Stimulated activated CD8-positive, alpha-beta memory T cell treated with anti-CD3 and anti-CD28 coated beads, Interleukin-15, amount 100 ng/mL, for 24 hours (primary cell): Measurements from ENCODE around the gene AGAP2.
"Not testable (repeated sequence)": the region's sequence is repeated elsewhere in the genome, so short reads cannot be mapped to it uniquely, and the experiment has no call there.

Experiments
- DNase-seq: peaks from one replicate; pipeline ENCODE4 v3.0.0-alpha.2; 2020; ENCODE audit warnings: low read depth

AGAP2 gene

DNA sequence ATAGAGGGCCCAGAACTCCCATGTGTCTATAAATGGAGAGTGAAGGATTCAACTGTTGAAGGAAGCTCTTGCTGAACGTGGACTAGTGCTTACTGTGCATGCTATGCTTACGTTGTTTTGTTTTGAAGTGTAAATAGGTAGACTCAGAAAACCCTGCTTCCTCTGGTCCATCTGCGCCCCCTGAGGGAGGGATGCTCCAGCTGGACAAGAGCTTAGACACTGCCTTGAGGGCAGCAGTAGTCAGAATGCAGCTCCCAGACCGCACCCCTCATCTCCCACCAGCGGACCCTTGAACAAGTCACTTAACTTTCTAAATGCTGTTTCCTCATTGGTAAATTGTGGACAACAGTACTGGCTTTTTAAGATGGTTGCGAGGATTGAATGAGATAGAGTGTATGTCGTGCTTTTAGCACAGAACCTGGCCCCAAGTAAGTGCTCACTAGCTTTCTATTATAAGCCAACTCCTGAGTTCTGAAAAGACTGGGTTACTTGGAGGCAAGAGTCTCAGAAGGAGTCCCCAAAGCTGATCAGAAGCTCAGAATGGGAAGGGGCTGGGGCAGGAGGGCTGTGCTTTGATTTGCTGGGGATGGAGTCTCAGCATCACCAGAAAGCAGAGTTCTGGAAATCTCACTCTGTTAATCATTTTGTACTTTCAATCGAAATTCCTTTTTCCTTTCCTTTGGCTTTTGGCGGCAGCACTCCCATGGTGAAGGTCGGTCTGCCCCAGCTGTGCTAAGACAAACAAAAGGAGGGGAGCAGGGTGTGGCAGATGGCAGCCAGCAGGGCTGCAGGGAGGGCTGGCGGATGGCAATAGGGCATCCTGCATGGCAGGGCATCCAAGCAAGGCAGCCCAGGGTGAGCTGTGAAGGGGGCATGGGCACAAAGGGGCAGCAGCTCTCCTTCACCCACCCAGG, 15.6 kb downstream of the AGAP2 start:
- no peak for DNase-seq

DNA sequence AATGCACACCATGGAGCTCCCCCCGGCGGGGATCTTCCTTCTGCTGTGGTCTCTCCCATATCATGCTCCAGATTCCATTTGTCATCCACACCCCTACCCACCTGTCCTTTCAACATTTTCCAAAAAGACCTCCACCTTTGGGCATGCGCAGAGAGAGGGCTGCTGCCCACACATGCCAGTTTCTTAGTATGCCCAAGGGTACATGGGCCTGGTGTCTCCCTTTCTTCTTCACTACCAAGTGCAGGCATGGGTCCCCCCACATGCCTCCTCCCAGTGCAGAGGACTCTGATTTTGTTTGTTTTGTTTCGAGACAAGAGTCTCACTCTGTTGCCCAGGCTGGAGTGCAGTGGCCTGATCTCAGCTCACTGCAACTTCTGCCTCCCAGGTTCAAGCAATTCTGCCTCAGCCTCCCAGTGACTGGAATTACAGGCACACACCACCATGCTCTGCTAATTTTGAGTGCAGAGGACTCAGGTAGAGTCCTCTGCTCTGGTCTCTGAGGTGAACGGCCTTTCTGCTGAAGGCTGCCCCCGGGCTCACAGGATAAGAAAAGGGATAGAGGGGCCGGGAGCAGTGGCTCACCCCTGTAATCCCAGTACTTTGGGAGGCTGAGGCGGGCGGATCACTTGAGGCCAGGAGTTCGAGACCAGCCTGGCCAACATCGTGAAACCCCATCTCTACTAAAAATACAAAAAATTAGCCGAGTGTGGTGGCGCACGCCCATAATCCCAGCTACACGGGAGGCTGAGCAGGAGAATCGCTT, 16.5 kb downstream of the AGAP2 start:
- not testable (repeated sequence) for DNase-seq

DNA sequence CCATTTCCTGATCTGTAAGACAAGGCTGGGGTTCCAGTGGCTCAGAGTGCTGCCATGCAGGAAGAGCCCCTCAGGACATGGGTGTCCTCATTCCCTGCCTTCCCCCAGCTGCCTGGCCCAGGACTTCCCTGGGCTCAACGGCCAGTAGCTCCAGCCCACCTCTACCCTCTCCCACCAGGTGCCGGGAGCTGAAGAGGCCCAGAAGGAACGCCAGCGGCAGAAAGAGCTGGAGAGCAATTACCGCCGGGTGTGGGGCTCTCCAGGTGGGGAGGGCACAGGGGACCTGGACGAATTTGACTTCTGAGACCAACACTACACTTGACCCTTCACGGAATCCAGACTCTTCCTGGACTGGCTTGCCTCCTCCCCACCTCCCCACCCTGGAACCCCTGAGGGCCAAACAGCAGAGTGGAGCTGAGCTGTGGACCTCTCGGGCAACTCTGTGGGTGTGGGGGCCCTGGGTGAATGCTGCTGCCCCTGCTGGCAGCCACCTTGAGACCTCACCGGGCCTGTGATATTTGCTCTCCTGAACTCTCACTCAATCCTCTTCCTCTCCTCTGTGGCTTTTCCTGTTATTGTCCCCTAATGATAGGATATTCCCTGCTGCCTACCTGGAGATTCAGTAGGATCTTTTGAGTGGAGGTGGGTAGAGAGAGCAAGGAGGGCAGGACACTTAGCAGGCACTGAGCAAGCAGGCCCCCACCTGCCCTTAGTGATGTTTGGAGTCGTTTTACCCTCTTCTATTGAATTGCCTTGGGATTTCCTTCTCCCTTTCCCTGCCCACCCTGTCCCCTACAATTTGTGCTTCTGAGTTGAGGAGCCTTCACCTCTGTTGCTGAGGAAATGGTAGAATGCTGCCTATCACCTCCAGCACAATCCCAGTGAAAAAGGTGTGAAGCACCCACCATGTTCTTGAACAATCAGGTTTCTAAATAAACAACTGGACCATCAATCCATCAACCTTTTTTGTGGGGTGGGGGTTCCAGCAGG, 17.6 kb downstream of the AGAP2 start:
- no peak for DNase-seq

DNA sequence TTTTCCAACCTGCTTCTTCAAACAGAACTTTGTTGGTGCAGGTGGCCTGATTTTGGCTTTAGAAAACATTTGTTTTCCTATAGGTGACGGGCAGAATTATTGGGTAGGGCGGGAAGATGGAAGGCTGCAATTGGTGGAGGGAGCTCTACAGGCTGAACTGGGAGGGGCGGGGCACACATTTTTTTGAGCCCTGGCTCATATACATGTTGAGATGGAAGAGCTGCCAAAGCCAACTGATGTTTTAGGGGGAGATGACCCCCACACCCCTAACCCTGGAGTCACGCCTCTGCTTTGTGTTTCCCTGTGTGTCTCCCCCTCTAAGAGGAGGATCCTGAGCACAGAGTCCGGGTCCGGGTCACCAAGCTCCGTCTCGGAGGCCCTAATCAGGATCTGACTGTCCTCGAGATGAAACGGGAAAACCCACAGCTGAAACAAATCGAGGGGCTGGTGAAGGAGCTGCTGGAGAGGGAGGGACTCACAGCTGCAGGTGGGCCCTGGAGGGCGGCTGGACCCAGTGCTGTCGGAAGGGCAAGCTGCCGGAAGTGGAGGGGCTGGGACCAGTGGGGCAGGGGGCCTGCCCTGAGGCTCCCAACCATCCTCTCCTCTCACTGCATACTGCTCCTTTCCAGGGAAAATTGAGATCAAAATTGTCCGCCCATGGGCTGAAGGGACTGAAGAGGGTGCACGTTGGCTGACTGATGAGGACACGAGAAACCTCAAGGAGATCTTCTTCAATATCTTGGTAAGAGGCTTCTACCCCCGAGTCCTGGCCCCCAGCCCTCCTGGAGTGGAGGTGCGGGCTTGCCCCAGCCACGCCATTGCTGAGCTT, 18.6 kb downstream of the AGAP2 start:
- no peak for DNase-seq

DNA sequence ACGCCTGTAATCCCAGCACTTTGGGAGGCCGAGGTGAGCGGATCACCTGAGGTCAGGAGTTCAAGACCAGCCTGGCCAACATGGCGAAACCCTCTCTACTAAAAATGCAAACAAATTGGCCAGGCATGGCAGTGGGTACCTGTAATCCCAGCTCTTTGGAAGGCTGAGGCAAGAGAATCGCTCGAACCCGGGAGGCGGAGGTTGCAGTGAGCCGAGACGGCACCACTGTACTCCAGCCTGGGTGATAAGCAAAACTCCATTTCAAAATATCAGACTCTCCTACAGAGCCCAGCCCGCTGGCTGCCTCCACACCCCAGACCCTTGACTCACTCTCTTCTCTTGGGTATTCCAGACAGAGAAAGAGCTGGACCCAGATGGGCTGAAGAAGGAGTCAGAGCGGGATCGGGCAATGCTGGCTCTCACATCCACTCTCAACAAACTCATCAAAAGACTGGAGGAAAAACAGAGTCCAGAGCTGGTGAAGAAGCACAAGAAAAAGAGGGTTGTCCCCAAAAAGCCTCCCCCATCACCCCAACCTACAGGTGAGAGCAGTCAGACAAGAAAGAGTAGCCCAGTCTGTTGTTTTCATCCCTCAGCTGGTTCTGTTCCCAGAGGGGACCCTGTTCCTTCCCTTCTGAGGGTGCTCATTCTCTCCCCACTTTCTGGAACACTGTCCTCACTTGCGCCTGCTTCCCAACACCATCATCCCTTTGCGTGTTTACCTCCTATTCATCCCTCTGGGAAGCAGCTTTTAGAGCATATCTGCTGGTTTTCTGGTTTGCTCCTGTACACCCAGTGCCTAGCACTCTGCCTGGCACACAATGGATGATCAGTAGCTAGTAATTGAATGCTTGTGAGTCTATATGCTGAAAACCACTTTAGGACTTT, 19.7 kb downstream of the AGAP2 start:
- DNase-seq = no peak

DNA sequence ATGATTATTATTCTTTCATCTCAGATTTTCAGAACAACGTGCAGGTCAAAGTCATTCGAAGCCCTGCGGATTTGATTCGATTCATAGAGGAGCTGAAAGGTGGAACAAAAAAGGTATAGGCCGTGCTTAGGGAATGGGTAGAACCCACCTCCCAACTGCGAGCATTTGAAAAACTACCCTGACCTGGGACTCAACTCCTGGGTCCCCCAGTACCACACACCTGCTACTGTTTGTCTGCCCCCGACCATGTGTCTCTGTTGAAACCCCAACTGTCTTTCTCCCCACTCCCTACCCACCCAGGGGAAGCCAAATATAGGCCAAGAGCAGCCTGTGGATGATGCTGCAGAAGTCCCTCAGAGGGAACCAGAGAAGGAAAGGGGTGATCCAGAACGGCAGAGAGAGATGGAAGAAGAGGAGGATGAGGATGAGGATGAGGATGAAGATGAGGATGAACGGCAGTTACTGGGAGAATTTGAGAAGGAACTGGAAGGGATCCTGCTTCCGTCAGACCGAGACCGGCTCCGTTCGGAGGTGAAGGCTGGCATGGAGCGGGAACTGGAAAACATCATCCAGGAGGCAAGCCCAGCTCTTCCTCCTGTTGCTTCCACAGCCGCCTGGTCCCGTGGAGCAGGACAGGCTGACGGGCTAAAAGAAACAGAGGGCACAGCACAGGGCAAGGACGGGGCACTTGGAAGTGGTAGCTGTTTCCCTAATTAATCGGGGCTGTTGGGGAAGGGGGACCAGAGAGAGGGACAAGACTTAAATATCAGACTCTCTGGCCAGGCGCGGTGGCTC, 20.5 kb downstream of the AGAP2 start:
- DNase-seq = no peak

DNA sequence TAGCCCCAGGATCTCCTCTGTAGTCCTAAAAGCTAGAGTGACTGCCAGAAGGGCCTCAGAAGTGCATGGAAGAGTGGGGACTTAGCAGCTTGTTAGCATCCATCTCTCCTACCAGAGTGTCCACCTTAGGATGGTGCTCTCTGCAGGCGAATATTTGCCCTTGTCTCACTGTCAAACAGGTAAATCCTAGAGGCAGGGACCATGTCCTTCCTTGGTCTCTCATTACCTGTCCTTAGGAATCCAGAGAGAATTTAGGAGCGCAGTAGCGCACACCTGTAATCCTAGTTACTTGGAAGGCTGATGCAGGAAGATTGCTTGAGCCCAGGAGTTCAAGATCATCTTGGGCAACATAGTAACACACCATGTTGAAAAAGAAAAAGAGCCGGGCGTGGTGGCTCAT, 21.4 kb downstream of the AGAP2 start:
- DNase-seq = no peak

DNA sequence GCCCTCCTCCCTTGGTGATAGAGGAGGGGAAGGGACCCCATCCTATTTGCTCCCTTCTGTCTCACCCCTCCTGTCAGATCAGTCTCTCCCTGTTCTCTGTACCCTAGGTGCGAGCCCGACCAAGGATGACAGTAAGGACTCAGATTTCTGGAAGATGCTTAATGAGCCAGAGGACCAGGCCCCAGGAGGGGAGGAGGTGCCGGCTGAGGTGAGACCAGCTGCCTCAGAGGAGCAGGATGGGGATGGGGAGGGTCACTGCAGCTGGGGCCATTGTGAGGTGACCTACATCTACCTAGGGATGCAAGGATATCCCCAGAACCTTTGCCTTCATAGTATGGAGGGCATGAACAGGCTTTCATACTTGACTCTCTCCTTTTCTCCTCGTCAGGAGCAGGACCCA, 22.2 kb downstream of the AGAP2 start:
- DNase-seq = no peak

DNA sequence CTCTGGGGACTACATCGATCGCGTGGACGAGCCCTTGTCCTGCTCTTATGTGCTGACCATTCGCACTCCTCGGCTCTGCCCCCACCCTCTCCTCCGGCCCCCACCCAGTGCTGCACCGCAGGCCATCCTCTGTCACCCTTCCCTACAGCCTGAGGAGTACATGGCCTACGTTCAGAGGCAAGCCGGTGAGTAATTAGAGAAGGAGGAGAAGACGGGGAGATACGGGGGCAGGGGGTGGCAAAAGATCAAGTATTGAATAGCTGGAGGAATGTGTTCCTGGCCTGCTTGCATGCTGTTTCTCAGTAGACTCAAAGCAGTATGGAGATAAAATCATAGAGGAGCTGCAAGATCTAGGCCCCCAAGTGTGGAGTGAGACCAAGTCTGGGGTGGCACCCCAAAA, 22.8 kb downstream of the AGAP2 start:
- no peak for DNase-seq

DNA sequence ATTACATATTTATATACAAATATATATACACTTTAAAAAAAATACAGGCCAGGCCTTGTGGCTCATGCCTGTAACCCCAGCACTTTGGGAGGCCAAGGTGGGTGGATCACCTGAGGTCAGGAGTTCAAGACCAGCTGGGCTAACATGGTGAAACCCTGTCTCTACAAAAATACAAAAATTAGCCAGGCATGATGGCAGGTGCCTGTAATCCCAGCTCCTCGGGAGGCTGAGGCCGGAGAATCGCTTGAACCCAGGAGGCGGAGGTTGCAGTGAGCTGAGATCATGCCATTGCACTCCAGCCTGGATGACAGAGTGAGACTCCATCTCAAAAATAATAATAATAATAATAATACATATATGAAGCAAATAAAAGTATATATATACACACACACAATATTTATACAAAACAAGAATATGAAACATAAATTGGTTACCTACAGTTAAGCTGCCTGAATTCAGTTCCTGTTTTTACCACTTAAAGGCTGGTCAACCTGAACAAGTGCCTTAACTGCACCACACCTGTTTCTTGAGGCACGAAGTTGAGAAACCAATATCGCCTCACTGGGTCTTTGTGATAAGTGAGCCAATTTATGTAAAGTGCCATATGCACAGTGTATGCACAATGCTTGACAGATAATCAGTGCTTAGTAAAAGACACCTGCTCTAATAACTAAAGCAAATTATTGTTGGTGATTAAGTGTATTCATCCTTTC, 23.4 kb downstream of the AGAP2 start:
- DNase-seq = not testable (repeated sequence)

DNA sequence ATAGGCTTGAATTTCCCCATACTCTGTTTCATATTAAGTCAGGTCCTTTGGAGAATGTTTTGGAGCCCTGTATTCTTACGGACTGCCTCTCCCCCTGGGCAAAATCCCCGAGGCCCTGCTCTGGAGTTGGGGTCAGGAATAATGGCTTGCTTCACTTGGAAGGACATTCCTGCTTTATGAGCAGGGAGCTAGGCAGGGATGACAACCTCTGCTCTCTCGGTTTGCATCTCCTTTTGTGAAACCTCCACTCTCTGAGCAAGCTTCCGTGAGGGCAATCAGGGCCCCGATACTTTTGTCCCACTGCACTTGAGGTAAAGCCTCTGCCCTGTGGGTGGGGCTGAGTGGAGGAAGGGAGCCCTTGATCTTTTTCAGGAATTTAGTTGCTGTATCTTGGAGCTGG, 25.3 kb downstream of the AGAP2 start:
- DNase-seq = no peak

DNA sequence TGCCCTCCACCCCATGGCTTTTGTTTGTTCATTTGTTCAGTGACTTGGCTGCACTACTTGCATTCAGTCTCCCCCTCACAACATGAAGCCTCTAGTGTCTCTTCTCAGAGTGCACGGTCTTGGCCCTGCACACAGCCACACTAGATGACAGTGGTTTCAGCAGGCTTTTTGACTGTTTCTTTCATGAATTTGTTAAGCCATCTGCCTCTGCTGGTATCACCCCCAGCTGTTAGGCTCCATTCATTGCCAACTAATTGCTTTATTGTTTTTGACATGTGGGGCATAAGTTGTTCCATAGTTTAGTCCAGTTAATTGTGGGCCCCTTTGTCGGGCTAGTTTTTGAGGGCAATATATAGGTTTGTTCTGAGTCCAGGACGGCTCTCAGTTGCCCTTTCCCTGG, 25.8 kb downstream of the AGAP2 start:
- no peak for DNase-seq

DNA sequence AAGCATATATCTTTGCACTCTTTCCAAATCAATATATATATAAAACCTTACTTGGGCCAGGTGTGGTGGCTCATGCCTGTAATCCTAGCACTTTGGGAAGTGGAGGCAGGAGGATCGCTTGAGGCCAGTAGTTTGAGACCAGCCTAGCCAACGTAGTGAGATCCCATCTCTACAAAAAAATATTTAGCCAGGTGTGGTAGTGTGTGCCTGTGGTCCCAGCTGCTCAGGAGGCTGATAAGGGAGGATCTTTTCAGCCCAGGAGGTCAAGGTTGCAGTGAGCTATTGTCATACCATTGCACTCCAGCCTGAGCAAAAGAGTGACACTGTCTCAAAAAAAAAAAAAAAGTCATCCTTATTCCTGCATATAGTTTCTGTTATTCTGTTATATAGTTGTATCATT, 30.2 kb downstream of the AGAP2 start:
- DNase-seq = no peak

DNA sequence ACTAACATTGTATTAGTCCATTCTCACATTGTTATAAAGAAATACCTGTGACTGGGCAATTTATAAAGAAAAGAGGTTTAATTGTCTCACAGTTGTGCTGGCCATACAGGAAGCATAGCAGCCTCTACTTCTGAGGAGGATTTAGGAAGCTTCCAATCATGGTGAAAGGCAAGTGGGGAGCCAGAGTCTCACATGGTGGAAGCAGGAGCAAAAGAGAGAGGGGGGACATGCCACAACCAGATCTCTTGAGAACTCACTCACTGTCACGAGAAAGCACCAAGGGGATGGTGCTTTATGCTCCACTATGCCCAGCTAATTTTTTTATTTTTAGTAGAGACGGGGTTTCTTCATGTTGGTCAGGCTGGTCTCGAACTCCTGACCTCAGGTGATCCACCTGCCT, 31.3 kb downstream of the AGAP2 start:
- DNase-seq = no peak

DNA sequence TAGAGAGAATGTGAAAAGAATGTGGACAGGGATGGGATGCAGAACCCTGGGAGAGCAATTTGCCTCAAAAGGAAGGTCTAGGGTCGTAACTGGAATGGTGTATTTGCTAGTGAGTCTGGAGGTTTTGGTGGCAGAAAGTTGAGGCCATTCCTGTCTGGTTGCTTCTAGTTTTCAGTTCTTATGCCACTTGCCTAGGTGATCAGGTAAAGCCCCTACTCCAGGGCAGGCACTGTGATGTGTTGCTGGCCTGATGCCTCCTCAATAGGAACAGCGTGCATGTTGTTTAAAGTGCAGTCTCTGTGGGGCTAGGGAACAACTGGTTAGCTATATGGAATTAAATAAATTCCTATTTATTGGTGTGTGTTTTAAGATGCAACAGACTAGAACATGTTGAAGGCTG, 38.2 kb downstream of the AGAP2 start:
- no peak for DNase-seq

DNA sequence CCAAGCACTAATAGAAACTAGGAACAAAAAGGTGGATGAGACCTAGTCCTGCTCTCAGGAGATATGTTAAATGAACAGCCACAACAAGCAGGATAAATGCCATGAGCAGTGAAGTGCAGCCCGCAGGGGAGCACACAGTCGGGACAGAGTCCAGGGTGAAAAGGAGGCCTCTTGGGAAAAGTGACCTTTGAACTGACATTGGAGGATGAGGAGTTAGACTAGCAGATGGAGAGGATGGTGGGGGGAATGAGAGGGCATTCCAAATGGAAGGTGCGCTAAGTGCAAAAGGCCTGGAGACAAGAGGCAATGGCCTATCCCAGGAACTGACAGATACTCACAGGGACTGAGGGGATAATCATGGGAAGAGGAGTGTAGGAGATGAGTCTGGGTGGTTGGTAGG, 40.1 kb downstream of the AGAP2 start:
- DNase-seq = no peak

DNA sequence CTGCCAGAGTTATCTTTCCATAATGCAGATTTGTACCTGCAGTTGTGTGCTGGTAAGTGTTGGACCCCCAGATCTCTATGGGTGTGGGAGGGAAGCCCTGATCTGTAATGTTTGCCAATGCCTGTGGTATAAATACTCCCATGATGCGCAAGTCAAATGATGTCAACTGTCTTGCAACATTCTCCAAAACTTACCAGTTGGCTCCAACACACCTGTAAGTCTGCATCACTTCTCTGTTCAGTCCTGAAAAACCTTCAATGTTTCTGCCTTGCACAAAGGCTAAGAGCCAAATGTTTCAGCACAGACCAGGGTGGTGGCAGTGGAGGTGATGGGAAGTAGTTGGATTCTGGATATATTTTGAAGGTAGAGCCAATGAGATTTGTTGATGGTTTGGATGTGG, 41.5 kb downstream of the AGAP2 start:
- DNase-seq = no peak

DNA sequence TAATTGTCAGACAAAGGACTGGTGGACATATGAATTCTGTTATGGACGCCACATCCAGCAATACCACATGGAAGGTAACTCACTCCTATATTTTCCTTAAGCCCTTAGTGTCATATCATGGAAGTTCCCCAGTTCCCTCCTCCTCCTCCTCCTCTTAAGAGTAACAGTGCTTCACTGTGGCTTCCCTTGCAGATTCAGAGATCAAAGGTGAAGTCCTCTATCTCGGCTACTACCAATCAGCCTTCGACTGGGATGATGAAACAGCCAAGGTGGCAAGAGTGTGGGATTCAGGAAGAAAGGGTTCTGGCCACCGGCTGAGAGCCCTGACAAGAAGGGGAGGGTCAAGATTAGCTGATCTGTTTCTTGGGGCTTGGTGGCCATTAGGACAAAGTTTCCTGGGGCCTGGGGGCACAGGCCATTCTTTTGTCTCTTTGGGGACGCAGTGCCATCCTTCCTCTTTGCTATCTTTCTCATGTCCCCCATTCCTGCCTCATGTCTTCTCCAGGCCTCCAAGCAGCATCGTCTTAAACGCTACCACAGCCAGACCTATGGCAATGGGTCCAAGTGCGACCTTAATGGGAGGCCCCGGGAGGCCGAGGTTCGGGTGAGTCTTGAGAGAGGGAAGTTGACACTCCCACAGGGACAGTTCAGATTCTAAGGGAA, 42.6 kb downstream of the AGAP2 start:
- no peak for DNase-seq
